GM18526 (cell line): ENCODE measurements around the gene DUSP5.

Source experiments
- POLR2A ChIP-seq: IDR thresholded peaks from 3 replicates; pipeline ENCODE4 v1.6.1; 2011; ENCODE audit not compliant: insufficient read length; ENCODE audit errors: extremely low read depth

The DUSP5 gene

GRCh38 chr10:110474017-110474416, 23.7 kb upstream of the DUSP5 start:
- no peak for TF ChIP-seq POLR2A

GRCh38 chr10:110474826-110475225, 22.9 kb upstream of the DUSP5 start:
- no peak for TF ChIP-seq POLR2A

GRCh38 chr10:110475722-110476515, 21.8 kb upstream of the DUSP5 start:
- TF ChIP-seq POLR2A = no peak

GRCh38 chr10:110479710-110480109, 18.0 kb upstream of the DUSP5 start:
- no peak for TF ChIP-seq POLR2A

GRCh38 chr10:110480387-110480786, 17.3 kb upstream of the DUSP5 start:
- TF ChIP-seq POLR2A = no peak

GRCh38 chr10:110481919-110482318, 15.8 kb upstream of the DUSP5 start:
- TF ChIP-seq POLR2A = no peak

GRCh38 chr10:110483633-110484032, 14.1 kb upstream of the DUSP5 start:
- no peak for TF ChIP-seq POLR2A

GRCh38 chr10:110485541-110485940, 12.2 kb upstream of the DUSP5 start:
- TF ChIP-seq POLR2A = no peak

GRCh38 chr10:110486680-110487410, 10.9 kb upstream of the DUSP5 start:
- TF ChIP-seq POLR2A = no peak

- no peak for TF ChIP-seq POLR2A
These were observed 10.0 kb upstream of the DUSP5 start for GRCh38 chr10:110487411-110488331.

GRCh38 chr10:110488332-110488681, 9.4 kb upstream of the DUSP5 start:
- TF ChIP-seq POLR2A = no peak

GRCh38 chr10:110488940-110489339, 8.8 kb upstream of the DUSP5 start:
- no peak for TF ChIP-seq POLR2A

- no peak for TF ChIP-seq POLR2A
These were observed 7.1 kb upstream of the DUSP5 start for GRCh38 chr10:110490640-110491039.

GRCh38 chr10:110491346-110491745, 6.4 kb upstream of the DUSP5 start:
- no peak for TF ChIP-seq POLR2A

- no peak for TF ChIP-seq POLR2A
These were observed 5.5 kb upstream of the DUSP5 start for GRCh38 chr10:110492069-110492822.
